GM12801 (cell line): Measurements from ENCODE around the gene CISH.

Experiments used
- TF ChIP-seq, protein P1 (sequence below): IDR thresholded peaks from one replicate; pipeline ENCODE4 v1.5.1; 2011; ENCODE audit warnings: control low read depth; ENCODE audit not compliant: insufficient read length; ENCODE audit errors: extremely low read depth

Gene CISH

DNA sequence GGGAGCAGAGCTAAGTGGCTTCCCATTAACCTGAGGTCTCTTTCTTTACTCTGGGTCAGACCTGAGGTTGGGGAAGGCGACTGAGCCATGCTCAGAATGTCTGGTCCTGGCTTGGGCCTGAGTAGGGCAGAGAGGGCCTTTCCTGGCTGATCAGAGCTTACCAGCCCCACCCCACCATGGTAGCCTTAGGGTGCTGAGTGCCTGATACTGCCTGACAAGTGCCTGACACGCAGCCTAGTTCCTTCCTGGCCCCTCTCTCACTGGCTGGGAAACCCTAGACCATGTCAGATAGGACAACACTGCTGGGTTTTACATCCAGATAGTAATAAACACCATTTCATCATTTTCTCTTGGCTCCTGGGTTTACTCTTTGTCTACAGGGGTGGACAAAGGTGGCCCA lies 37.4 kb upstream of the CISH start:
- TF ChIP-seq, protein P1, sequence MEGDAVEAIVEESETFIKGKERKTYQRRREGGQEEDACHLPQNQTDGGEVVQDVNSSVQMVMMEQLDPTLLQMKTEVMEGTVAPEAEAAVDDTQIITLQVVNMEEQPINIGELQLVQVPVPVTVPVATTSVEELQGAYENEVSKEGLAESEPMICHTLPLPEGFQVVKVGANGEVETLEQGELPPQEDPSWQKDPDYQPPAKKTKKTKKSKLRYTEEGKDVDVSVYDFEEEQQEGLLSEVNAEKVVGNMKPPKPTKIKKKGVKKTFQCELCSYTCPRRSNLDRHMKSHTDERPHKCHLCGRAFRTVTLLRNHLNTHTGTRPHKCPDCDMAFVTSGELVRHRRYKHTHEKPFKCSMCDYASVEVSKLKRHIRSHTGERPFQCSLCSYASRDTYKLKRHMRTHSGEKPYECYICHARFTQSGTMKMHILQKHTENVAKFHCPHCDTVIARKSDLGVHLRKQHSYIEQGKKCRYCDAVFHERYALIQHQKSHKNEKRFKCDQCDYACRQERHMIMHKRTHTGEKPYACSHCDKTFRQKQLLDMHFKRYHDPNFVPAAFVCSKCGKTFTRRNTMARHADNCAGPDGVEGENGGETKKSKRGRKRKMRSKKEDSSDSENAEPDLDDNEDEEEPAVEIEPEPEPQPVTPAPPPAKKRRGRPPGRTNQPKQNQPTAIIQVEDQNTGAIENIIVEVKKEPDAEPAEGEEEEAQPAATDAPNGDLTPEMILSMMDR = no peak

- TF ChIP-seq, protein P1 = no peak
Measured at GRCh38 chr3:50648313-50648712, 36.7 kb upstream of the CISH start.

- TF ChIP-seq, protein P1 = no peak
Measured at GRCh38 chr3:50645378-50645777, 33.8 kb upstream of the CISH start.

GRCh38 chr3:50644561-50644960 lies 33.0 kb upstream of the CISH start:
- TF ChIP-seq, protein P1 = no peak

GRCh38 chr3:50642382-50642781 lies 30.8 kb upstream of the CISH start:
- TF ChIP-seq, protein P1 = no peak

DNA sequence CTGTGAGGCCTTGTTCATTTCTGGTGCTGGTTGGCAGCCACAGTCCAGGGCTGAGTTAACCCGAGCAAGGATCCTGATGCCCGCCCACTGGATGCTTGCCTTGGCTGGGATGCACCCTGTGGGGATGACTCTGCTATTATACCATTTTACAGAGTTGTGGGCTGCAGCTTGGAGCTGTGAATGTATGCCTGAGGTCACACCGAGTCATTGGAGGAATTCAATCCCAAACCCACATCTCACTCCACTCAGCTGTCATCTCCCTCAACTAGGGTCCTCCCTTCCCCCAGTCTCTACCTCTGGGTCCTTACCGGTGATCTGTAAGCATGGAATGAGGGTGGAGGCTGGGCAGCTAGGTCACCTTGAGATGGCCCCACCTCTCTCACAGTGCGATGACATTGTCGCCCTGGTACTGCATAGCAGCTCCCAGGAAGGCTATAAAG lies 27.5 kb upstream of the CISH start:
- TF ChIP-seq, protein P1 = no peak

DNA sequence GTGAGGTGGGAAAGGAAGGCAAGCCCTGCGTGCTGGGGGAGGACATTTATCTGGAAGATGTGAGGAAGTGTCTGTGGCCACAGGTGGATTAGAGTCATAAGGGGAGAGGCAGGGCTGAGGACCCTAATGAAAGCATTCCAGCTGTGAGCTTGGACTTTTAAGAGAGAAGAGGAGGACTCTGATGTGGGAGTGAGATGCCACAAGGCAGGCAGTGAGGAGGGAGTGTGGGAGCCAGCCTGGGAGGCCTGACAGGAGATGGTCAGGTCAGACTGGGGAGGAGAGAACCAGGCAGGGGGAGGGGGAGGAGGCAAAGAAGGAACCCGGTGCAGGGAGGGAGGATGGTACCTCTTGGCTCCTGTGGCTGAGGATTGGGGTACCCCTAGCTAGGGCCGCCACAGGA lies 26.4 kb upstream of the CISH start:
- TF ChIP-seq, protein P1 = no peak

DNA sequence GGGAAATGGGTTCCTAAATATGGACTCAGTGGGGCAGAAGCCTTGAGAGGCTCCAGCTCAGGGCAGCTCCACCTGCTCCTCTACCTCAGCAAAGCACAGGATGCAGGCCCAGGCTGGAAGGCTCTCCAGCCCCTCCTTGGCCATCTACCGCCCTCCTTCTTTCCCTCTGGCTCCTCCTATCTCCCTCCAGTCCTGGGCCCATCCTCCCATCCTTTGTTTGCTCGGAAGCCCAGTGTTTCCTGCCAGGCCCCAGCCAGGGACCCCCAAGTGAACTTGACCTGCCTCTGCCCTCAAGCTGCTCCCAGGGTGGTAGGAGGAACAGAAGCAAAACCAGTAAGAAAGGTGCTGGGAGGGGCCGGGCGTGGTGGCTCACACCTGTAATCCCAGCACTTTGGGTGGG lies 25.4 kb upstream of the CISH start:
- TF ChIP-seq, protein P1 = no peak
